ENCODE results near the gene NT5C2.
"Not testable (repeated sequence)": the region's sequence is repeated elsewhere in the genome, so short reads cannot be mapped to it uniquely, and the experiment has no call there.

NT5C2 gene

GRCh38 chr10:103139803-103140202, 53.3 kb downstream of the NT5C2 start:
- no peak for DNase-seq (ENCODE audit: low spot score)
- TF ChIP-seq CTCF (IDR thresholded peaks at IDR 0.05; ENCODE audit: extremely low read depth, insufficient read depth, missing control alignments), result no peak
- in situ Hi-C loops (cut with MboI; ENCODE audit: low pct_unique_long_range_greater_than_20kb, low sequenced_read_pairs, unreplicated experiment), result no loop called here

DNA sequence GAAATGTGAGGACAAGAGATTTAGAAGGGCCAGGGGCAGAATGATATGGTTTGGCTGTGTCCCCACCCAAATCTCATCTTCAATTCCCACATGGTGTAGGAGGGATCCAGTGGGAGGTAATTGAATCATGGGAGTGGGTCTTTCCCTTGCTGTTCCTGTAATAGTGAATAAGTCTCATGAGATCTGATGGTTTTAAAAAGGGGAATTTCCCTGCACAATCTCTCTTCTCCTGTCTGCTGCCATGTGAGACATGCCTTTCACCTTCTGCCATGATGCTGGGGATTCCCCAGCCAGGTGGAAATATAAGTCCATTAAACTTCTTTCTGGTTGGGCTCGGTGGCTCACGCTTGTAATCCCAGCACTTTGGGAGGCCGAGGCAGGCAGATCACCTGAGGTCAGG, 57.9 kb downstream of the NT5C2 start:
- in situ Hi-C loops (cut with MboI; ENCODE audit: low pct_unique_long_range_greater_than_20kb, low sequenced_read_pairs, unreplicated experiment), result not testable (repeated sequence)

GRCh38 chr10:103130910-103131309, 62.2 kb downstream of the NT5C2 start:
- DNase-seq (ENCODE audit: low spot score), result no peak
- in situ Hi-C loops (cut with MboI; ENCODE audit: low pct_unique_long_range_greater_than_20kb, low sequenced_read_pairs, unreplicated experiment), result no loop called here
- no peak for TF ChIP-seq CTCF (IDR thresholded peaks at IDR 0.05; ENCODE audit: extremely low read depth, insufficient read depth, missing control alignments)

More for the DNA sequence above, 57.9 kb downstream of the NT5C2 start:
- not testable (repeated sequence) for DNase-seq (ENCODE audit: low spot score)

DNA sequence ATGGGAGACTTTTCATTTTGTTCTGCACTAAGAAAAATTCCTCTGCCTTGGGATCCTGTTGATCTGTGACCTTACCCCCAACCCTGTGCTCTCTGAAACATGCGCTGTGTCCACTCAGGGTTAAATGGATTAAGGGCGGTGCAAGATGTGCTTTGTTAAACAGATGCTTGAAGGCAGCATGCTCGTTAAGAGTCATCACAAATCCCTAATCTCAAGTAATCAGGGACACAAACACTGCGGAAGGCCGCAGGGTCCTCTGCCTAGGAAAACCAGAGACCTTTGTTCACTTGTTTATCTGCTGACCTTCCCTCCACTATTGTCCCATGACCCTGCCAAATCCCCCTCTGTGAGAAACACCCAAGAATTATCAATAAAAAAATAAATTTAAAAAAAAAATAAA, 62.9 kb downstream of the NT5C2 start:
- in situ Hi-C loops (cut with MboI; ENCODE audit: low pct_unique_long_range_greater_than_20kb, low sequenced_read_pairs, unreplicated experiment); DNase-seq (ENCODE audit: low spot score): not testable (repeated sequence)

GRCh38 chr10:103127241-103127640, 65.8 kb downstream of the NT5C2 start:
- in situ Hi-C loops (cut with MboI; ENCODE audit: low pct_unique_long_range_greater_than_20kb, low sequenced_read_pairs, unreplicated experiment), result no loop called here
- no peak for DNase-seq (ENCODE audit: low spot score)
- no peak for TF ChIP-seq CTCF (IDR thresholded peaks at IDR 0.05; ENCODE audit: extremely low read depth, insufficient read depth, missing control alignments)

DNA sequence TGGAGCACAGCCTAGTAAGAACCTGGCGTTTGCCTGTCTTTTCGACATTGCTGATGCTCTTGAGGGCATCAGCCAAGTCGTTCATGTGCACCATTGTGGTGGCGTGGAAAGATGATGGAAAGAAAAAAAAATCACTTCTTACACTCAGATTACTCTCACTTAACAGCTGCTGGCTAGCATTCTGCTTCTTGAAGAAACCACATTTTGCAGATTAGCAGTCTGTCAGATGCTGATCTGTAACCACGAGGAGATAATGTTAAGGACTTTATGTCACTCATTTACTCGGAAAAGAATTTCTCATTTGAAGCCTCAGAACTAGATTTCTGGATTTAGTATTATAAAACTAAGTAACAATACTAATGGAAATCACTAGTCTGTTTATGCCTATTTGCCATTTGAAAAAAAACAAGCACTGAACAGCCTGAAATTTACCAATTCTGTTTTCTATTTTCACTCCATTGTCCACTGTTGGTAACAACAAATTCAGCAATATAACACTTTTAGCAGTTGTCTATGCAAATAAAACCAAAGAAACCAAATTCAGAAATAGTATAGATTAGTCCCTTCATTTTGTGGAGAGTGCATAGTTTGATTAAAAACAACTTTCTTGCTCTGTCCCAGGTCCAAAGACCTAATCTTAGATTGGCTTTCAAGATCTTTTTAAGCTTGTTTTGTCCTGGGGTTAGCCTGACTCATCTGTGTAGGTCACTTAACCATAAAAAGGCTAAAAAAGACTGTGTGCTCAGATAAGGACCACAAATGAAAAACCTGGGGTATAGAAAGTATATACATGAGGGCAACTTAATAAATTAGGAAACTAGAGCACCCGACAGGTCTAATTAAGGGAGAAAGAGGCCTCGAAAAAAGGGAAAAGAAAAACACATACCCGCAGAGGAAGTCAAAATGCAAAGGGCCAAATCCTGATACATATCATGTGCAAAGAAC, 67.5 kb downstream of the NT5C2 start:
- in situ Hi-C loops (cut with MboI; ENCODE audit: low pct_unique_long_range_greater_than_20kb, low sequenced_read_pairs, unreplicated experiment), result no loop called here
- no peak for TF ChIP-seq CTCF (IDR thresholded peaks at IDR 0.05; ENCODE audit: extremely low read depth, insufficient read depth, missing control alignments)
- DNase-seq (ENCODE audit: low spot score), result peak; percentile 51

GRCh38 chr10:103124420-103125096, 68.5 kb downstream of the NT5C2 start:
- TF ChIP-seq CTCF (IDR thresholded peaks at IDR 0.05; ENCODE audit: extremely low read depth, insufficient read depth, missing control alignments), result no peak
- in situ Hi-C loops (cut with MboI; ENCODE audit: low pct_unique_long_range_greater_than_20kb, low sequenced_read_pairs, unreplicated experiment), result no loop called here
- DNase-seq (ENCODE audit: low spot score), result no peak

Data from GM13977 (cell line).